Mammary epithelial cell (primary cell): ENCODE data around the gene TRIB2.

Source experiments
- CTCF ChIP-seq, 2 donors: IDR thresholded peaks in 1 of 2; conservative IDR thresholded peaks in 1 of 2; 2 replicates each; pipeline ENCODE4 v1.5.1; 2011 to 2012; ENCODE audit warnings: inconsistent platforms in 2 of 2, low read length in 2 of 2, mild to moderate bottlenecking in 2 of 2, control low read depth in 1 of 2, low read depth in 1 of 2; ENCODE audit not compliant: insufficient read depth in 1 of 2; ENCODE audit errors: extremely low read depth in 1 of 2
- EZH2 ChIP-seq: IDR thresholded peaks from 2 replicates; pipeline ENCODE4 v1.6.1; 2012; ENCODE audit warnings: low read length, inconsistent platforms, borderline replicate concordance

GRCh38 chr2:12778369-12778768, 61.6 kb downstream of the TRIB2 start:
- TF ChIP-seq CTCF (conservative IDR thresholded peaks at IDR 0.05 in 1 of 2, IDR thresholded peaks at IDR 0.05 in 1 of 2; ENCODE audit: extremely low read depth in 1 of 2, insufficient read depth in 1 of 2, low read depth in 1 of 2, low read length in 2 of 2) (no peak), EZH2 (no peak)
